Measurements from ENCODE around the gene APOBEC4.

- TF ChIP-seq CTCF (conservative IDR thresholded peaks at IDR 0.05) (no peak), ZFX (IDR thresholded peaks at IDR 0.05) (no peak)
Measured at GRCh38 chr1:183694755-183695154, 41.6 kb upstream of the APOBEC4 start.

Measured in C4-2B (cell line).